Stimulated activated CD8-positive, alpha-beta memory T cell treated with anti-CD3 and anti-CD28 coated beads, Interleukin-15, amount 100 ng/mL, for 4 hours (primary cell): ENCODE results near the gene SLC38A2.
"Not testable (repeated sequence)": the region's sequence is repeated elsewhere in the genome, so short reads cannot be mapped to it uniquely, and the experiment has no call there.

ENCODE experiments used
- DNase-seq, 2 donors: peaks; one replicate each; pipeline ENCODE4 v3.0.0-alpha.2; 2020; ENCODE audit warnings: low read depth in 2 of 2

The SLC38A2 gene

GRCh38 chr12:46372544-46373300 is at the start of gene SLC38A2:
Gene SLC38A2, minus strand, starts transcription at chr12:46372773. Its CDS starts 1,480 bp downstream, at chr12:46371293.
- peak; percentile 93 for DNase-seq

GRCh38 chr12:46419675-46420074 is 47.1 kb upstream of the SLC38A2 start:
- no peak for DNase-seq

- DNase-seq, result no peak
These were observed 43.0 kb upstream of the SLC38A2 start for GRCh38 chr12:46415552-46415951.

GRCh38 chr12:46414591-46415268 is 42.2 kb upstream of the SLC38A2 start:
- DNase-seq, result no peak

- no peak for DNase-seq
These were observed 40.8 kb upstream of the SLC38A2 start for GRCh38 chr12:46413368-46413767.

GRCh38 chr12:46412857-46413256 is 40.3 kb upstream of the SLC38A2 start:
- no peak for DNase-seq

GRCh38 chr12:46410495-46410894 is 37.9 kb upstream of the SLC38A2 start:
- DNase-seq, result no peak

GRCh38 chr12:46409974-46410373 is 37.4 kb upstream of the SLC38A2 start:
- no peak for DNase-seq

GRCh38 chr12:46409342-46409741 is 36.8 kb upstream of the SLC38A2 start:
- DNase-seq, result no peak

- DNase-seq, result no peak
These were observed 35.9 kb upstream of the SLC38A2 start for GRCh38 chr12:46408441-46408840.

GRCh38 chr12:46407361-46407760 is 34.8 kb upstream of the SLC38A2 start:
- DNase-seq, result no peak

- no peak for DNase-seq
These were observed 33.9 kb upstream of the SLC38A2 start for GRCh38 chr12:46406352-46407027.

- DNase-seq, result no peak
These were observed 32.2 kb upstream of the SLC38A2 start for GRCh38 chr12:46404733-46405132.

- DNase-seq, result no peak
These were observed 31.7 kb upstream of the SLC38A2 start for GRCh38 chr12:46404225-46404631.

- no peak for DNase-seq
These were observed 31.1 kb upstream of the SLC38A2 start for GRCh38 chr12:46403719-46404070.

GRCh38 chr12:46402941-46403718 is 30.6 kb upstream of the SLC38A2 start:
- DNase-seq, result no peak

- no peak for DNase-seq
These were observed 29.9 kb upstream of the SLC38A2 start for GRCh38 chr12:46402451-46402850.

GRCh38 chr12:46401662-46402061 is 29.1 kb upstream of the SLC38A2 start:
- DNase-seq, result no peak

- no peak for DNase-seq
These were observed 27.8 kb upstream of the SLC38A2 start for GRCh38 chr12:46400406-46400805.

- not testable (repeated sequence) for DNase-seq
These were observed 27.1 kb upstream of the SLC38A2 start for GRCh38 chr12:46399461-46400248.

- DNase-seq, result no peak
These were observed 24.3 kb upstream of the SLC38A2 start for GRCh38 chr12:46396826-46397225.
